ENCODE measurements around the gene DEFB127.
"Not testable (repeated sequence)": the region's sequence is repeated elsewhere in the genome, so short reads cannot be mapped to it uniquely, and the experiment has no call there.

Gene DEFB127

DNA sequence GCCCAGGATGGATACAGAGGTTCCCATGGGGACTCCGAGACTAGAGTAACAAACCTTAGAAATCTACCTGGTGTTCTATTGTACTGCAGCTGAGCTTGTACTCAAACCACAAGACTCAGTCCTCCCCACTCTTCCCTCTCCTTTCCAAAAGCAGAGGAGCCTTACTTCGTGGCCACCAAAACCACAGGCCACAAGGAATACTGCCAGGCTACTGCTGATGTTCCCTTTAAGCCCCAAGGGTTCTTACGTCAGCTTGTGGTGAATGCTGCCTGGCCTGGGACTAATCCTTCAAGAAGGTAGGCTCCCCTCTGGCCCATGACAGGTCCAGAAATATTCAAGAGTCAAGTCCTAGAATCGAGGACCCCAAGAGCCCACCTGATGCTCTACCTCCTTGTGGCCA is 42.7 kb downstream of the DEFB127 start:
- Histone ChIP-seq H3K27me3 (ENCODE audit: low read depth) (peaks cover 21% of the 10 kb centered on the region), H3K4me1 (no peaks in the 10 kb centered on the region), H3K4me3 (no peak overlapping the region), H3K9me3 (no peaks in the 10 kb centered on the region), H3K36me3 (replicated peaks) (no peaks in the 10 kb centered on the region)
- in situ Hi-C loops (cut with MboI; ENCODE audit: low sequenced_read_pairs): no loop called here
- DNase-seq (ENCODE audit: low spot score in 2 of 2): no peak

DNA sequence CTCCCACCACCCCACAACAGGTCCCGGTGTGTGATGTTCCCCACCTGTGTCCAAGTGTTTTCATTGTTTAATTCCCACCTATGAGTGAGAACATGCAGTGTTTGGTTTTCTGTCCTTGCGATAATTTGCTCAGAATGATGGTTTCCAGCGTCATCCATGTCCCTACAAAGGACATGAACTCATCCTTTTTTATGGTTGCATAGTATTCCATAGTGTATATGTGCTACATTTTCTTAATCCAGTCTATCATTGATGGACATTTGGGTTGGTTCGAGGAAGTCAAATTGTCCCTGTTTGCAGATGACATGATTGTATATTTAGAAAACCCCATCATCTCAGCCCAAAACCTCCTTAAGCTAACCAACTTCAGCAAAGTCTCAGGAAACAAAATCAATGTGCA is 46.4 kb downstream of the DEFB127 start:
- H3K27me3 ChIP-seq (ENCODE audit: low read depth); in situ Hi-C loops (cut with MboI; ENCODE audit: low sequenced_read_pairs); H3K4me3 ChIP-seq; H3K9me3 ChIP-seq; DNase-seq (ENCODE audit: low spot score in 2 of 2); H3K4me1 ChIP-seq; H3K36me3 ChIP-seq (replicated peaks): not testable (repeated sequence)
